HepG2 (cell line): ENCODE data around the gene SRBD1. TPM values are rescaled to one million over a fixed set of nuclear protein-coding genes. Genes with fewer than 3 reads are reported as not detected.

Experiments used
- ATAC-seq: fragments of 200-7000 bp; cut with Tn5 transposase; 3 replicates; pipeline ENCODE4 v1.9.1; 2020; ENCODE audit warnings: mild to moderate bottlenecking, moderate library complexity
- BruUV-seq: library from RNA; stranded (reverse); fragments of 400-500 nt; replicated peaks from 2 replicates; lab custom pipeline; 2021; lab: Mats Ljungman, UMichigan
- CTCF ChIA-PET: fragments of 300-600 bp; formaldehyde crosslinking; extraction: SDS; loops from one replicate; lab custom pipeline; 2021; ENCODE audit warnings: low total read pairs, inconsistent platforms, low intra/inter-chr PET ratio; lab: Yijun Ruan, JAX
- POLR2A ChIA-PET: fragments of 350-600 bp; sonication (Branson Sonifier 250); formaldehyde crosslinking; loops from one replicate; lab custom pipeline; 2020; ENCODE audit warnings: antibody characterized with exemption, inconsistent platforms; lab: Yijun Ruan, JAX
- DNase-seq: peaks from one replicate; pipeline ENCODE4 v3.0.0-alpha.2; 2015; ENCODE audit warnings: low spot score
- FAIRE-seq: peaks from 3 replicates; lab custom pipeline; 2011; peaks lifted over from hg19 to GRCh38; lab: Jason Lieb, UNC
- H2AFZ ChIP-seq: one replicate; pipeline ENCODE4 v1.6.1; 2011; ENCODE audit warnings: low read length, inconsistent platforms
- H3K27ac ChIP-seq: fragments of 300-600 bp; 3 replicates; pipeline ENCODE4 v1.8.0; 2011; ENCODE audit warnings: mixed run types, mild to moderate bottlenecking, mixed read lengths, low read length, inconsistent platforms; ENCODE audit not compliant: insufficient read depth; ENCODE audit errors: extremely low read length
- H3K27me3 ChIP-seq, 2 experiments: fragments of 200-600 bp in 1 of 2; 2 replicates in 1 of 2; 3 replicates in 1 of 2; pipeline versions ENCODE4 v1.6.0 to v1.8.0; 2011; ENCODE audit warnings: low read length in 2 of 2, mild to moderate bottlenecking in 2 of 2, moderate library complexity in 2 of 2, inconsistent platforms in 1 of 2; ENCODE audit not compliant: insufficient read depth in 2 of 2, control insufficient read depth in 1 of 2
- H3K36me3 ChIP-seq, 2 experiments: fragments of 200-600 bp in 1 of 2; replicated peaks in 1 of 2; 2 replicates in 1 of 2; 3 replicates in 1 of 2; pipeline versions ENCODE4 v1.5.1 to v1.8.0; 2011; ENCODE audit warnings: low read length in 2 of 2, inconsistent platforms in 1 of 2; ENCODE audit not compliant: insufficient read depth in 2 of 2, control insufficient read depth in 1 of 2
- H3K4me1 ChIP-seq: 2 replicates; pipeline ENCODE4 v1.5.1; 2012; ENCODE audit warnings: low read length, inconsistent platforms; ENCODE audit not compliant: insufficient read depth
- H3K4me2 ChIP-seq: 2 replicates; pipeline ENCODE4 v1.6.0; 2011; ENCODE audit warnings: low read depth, low read length, inconsistent platforms
- H3K4me3 ChIP-seq, 3 experiments: fragments of 200-600 bp in 1 of 3; sonication (generic), shearing (Covaris generic) in 1 of 3; replicated peaks in 1 of 3; 2 replicates each; pipeline ENCODE4 v1.5.1; 2011 to 2016; ENCODE audit warnings: low read length in 3 of 3, inconsistent platforms in 2 of 3, low read depth in 2 of 3, mild to moderate bottlenecking in 2 of 3, control low read depth in 1 of 3, mixed read lengths in 1 of 3; ENCODE audit not compliant: insufficient read depth in 1 of 3
- H3K79me2 ChIP-seq: one replicate; pipeline ENCODE4 v1.6.1; 2011; ENCODE audit warnings: low read length, inconsistent platforms; ENCODE audit not compliant: insufficient read depth
- H3K9ac ChIP-seq: 2 replicates; pipeline ENCODE4 v1.6.0; 2011; ENCODE audit warnings: mild to moderate bottlenecking, low read depth, low read length, inconsistent platforms; ENCODE audit not compliant: insufficient read depth
- H3K9me3 ChIP-seq: 2 replicates; pipeline ENCODE4 v1.5.1; 2012; ENCODE audit warnings: mild to moderate bottlenecking, low read length
- H4K20me1 ChIP-seq: 2 replicates; pipeline ENCODE4 v1.6.0; 2011; ENCODE audit warnings: inconsistent platforms, mild to moderate bottlenecking, low read length, moderate library complexity; ENCODE audit not compliant: insufficient read depth
- FOXA3 ChIP-seq: IDR thresholded peaks from 2 replicates; pipeline ENCODE4 v1.6.1; 2016; ENCODE audit warnings: missing genetic modification reagents, missing compliant biosample characterization
- MAFF ChIP-seq: IDR thresholded peaks from 2 replicates; pipeline ENCODE4 v1.6.1; 2011; ENCODE audit warnings: low read depth, low read length, improper control_type of control experiment
- MAFK ChIP-seq, 2 experiments: IDR thresholded peaks in 1 of 2; conservative IDR thresholded peaks in 1 of 2; 2 replicates each; pipeline ENCODE4 v1.6.1; 2011; ENCODE audit warnings: improper control_type of control experiment in 2 of 2, low read length in 2 of 2
- NFIB ChIP-seq: sonication (generic); formaldehyde crosslinking; IDR thresholded peaks from 2 replicates; pipeline ENCODE4 v1.9.0; 2021; ENCODE audit warnings: missing genetic modification reagents, mild to moderate bottlenecking, borderline replicate concordance
- PHF21A ChIP-seq: sonication (generic); formaldehyde crosslinking; IDR thresholded peaks from 2 replicates; pipeline ENCODE4 v1.5.0; 2020; ENCODE audit warnings: mild to moderate bottlenecking, missing genetic modification reagents
- RFX1 ChIP-seq: fragments of 450-650 bp; IDR thresholded peaks from 2 replicates; pipeline ENCODE4 v1.6.1; 2017
- SNRNP70 ChIP-seq: fragments of 200-400 bp; formaldehyde crosslinking; IDR thresholded peaks from 2 replicates; pipeline ENCODE4 v1.6.1; 2017; ENCODE audit warnings: mild to moderate bottlenecking, low read depth, low read length, moderate library complexity
- SP4 ChIP-seq: sonication (generic); formaldehyde crosslinking; IDR thresholded peaks from 2 replicates; pipeline ENCODE4 v1.8.1; 2023; ENCODE audit warnings: mild to moderate bottlenecking, missing genetic modification reagents
- ZMAT3 ChIP-seq: sonication (generic); formaldehyde crosslinking; conservative IDR thresholded peaks from 2 replicates; pipeline ENCODE4 v1.7.0; 2021; ENCODE audit warnings: missing genetic modification reagents
- ZNF276 ChIP-seq: sonication (generic); formaldehyde crosslinking; IDR thresholded peaks from 2 replicates; pipeline ENCODE4 v1.4.0; 2020; ENCODE audit warnings: mild to moderate bottlenecking, low read depth, missing genetic modification reagents
- ZNF34 ChIP-seq: sonication (generic); formaldehyde crosslinking; IDR thresholded peaks from 2 replicates; pipeline ENCODE4 v1.4.0; 2020; ENCODE audit warnings: mild to moderate bottlenecking, missing genetic modification reagents, borderline replicate concordance
- ZNF367 ChIP-seq: sonication (generic); formaldehyde crosslinking; IDR thresholded peaks from 2 replicates; pipeline ENCODE4 v1.4.0; 2020; ENCODE audit warnings: missing genetic modification reagents, borderline replicate concordance
- ZNF382 ChIP-seq: sonication (generic); formaldehyde crosslinking; IDR thresholded peaks from 2 replicates; pipeline ENCODE4 v1.5.0; 2020; ENCODE audit warnings: missing genetic modification reagents, mild to moderate bottlenecking, borderline replicate concordance
- ZNF550 ChIP-seq: sonication (generic); formaldehyde crosslinking; IDR thresholded peaks from 2 replicates; pipeline ENCODE4 v1.4.0; 2020; ENCODE audit warnings: mild to moderate bottlenecking, missing genetic modification reagents, borderline replicate concordance
- WGBS: methylation state at CpG from one replicate; pipeline ENCODE4 v1.1.6; 2017; ENCODE audit warnings: low lambda C conversion rate; 5-methylcytosine and 5-hydroxymethylcytosine counted together
- in situ Hi-C: cut with HindIII; loops from 2 replicates; pipeline ENCODE4 v1.10.0; 2017; ENCODE audit warnings: low pct_unique_long_range_greater_than_20kb; ENCODE audit not compliant: extremely low pct_ligation_motif_present
- intact Hi-C: fragments of 100-400 bp; cut with micrococcal nuclease; formaldehyde crosslinking; loops from one replicate; pipeline ENCODE4 v1.10.0; 2022; ENCODE audit not compliant: unreplicated experiment
- polyA plus RNA-seq, 8 experiments: library from polyadenylated mRNA; depleted of rRNA in 3 of 8; stranded (reverse) in 7 of 8; unstranded in 1 of 8; fragments of >200 nt; fragmentation: Illumina TruSeq in 4 of 8; extraction: Trizol in 4 of 8; gene quantifications; 2 replicates each; pipeline versions ENCODE4 v1.2.1 to v1.2.3, GENCODE V29; 2011 to 2016; ENCODE audit warnings: low read depth in 4 of 8, missing spikeins in 1 of 8, mixed read lengths in 1 of 8; ENCODE audit not compliant: insufficient read depth in 1 of 8
- total RNA-seq, 5 experiments: library from RNA; depleted of rRNA; stranded (reverse); fragments of >200 nt; fragmentation: Illumina TruSeq; extraction: Trizol; gene quantifications; 2 replicates each; pipeline ENCODE4 v1.2.3, GENCODE V29; 2016; ENCODE audit warnings: low read depth in 1 of 5
- TF ChIP-seq, protein P1 (sequence below): sonication (generic); formaldehyde crosslinking; IDR thresholded peaks from 2 replicates; pipeline ENCODE4 v1.5.0; 2020; ENCODE audit warnings: missing genetic modification reagents
- TF ChIP-seq, protein P2 (sequence below): IDR thresholded peaks from 2 replicates; pipeline ENCODE4 v1.6.1; 2016; ENCODE audit warnings: missing compliant biosample characterization, missing genetic modification reagents, borderline replicate concordance
- TF ChIP-seq, protein P3 (sequence below): IDR thresholded peaks from 2 replicates; pipeline ENCODE4 v1.6.1; 2016; ENCODE audit warnings: missing compliant biosample characterization, missing genetic modification reagents, borderline replicate concordance
- TF ChIP-seq, protein P4 (sequence below): sonication (generic); formaldehyde crosslinking; IDR thresholded peaks from 2 replicates; pipeline ENCODE4 v1.5.1; 2020; ENCODE audit warnings: mild to moderate bottlenecking, missing genetic modification reagents, moderate library complexity

The SRBD1 gene
- total and polyA plus RNA-seq, 2 of the 13 experiments (the other 11 are each of a cell fraction or from before 2014, with no cell fraction given), result 3.2 to 23.9 TPM

DNA sequence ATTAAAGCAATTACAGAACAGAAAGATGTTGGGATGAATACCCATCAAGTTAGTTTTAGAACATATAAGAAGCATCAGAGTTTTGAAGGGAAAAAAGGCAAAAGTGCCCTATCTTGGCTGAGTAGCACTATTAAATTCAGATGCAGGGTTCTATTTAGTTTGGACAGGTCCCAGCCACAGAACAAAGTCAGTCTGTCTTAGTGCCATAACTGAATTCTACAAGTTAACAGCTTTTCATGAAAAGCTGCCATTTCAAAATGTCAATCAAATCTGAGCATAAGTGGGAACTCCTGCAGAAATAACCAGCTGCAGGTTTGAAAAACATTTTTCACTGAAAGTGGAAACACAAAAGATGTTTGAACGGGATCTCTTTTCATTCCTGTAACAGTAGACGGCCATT, 160.4 kb downstream of the SRBD1 start (continued):
- TF ChIP-seq ZNF550 (CRISPR knock-in tag), result no peak
- TF ChIP-seq ZNF367 (CRISPR knock-in tag), result no peak
- TF ChIP-seq, protein P1, sequence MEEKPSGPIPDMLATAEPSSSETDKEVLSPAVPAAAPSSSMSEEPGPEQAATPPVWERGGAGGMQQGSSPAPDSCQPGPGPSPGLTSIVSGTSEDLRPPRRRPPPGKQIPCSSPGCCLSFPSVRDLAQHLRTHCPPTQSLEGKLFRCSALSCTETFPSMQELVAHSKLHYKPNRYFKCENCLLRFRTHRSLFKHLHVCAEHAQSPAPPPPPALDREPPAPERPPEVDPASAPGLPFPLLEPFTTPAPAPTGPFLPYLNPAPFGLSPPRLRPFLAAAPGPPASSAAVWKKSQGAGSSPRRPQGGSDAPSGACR (CRISPR knock-in tag), result no peak
- no peak for TF ChIP-seq ZNF276 (CRISPR knock-in tag)
- TF ChIP-seq, protein P2, sequence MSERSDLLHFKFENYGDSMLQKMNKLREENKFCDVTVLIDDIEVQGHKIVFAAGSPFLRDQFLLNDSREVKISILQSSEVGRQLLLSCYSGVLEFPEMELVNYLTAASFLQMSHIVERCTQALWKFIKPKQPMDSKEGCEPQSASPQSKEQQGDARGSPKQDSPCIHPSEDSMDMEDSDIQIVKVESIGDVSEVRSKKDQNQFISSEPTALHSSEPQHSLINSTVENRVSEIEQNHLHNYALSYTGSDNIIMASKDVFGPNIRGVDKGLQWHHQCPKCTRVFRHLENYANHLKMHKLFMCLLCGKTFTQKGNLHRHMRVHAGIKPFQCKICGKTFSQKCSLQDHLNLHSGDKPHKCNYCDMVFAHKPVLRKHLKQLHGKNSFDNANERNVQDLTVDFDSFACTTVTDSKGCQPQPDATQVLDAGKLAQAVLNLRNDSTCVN (CRISPR knock-in tag), result no peak
- TF ChIP-seq ZNF382 (CRISPR knock-in tag), result no peak
- no peak for TF ChIP-seq ZNF34 (CRISPR knock-in tag)
- TF ChIP-seq NFIB (CRISPR knock-in tag), result no peak
- no peak for TF ChIP-seq SP4 (CRISPR knock-in tag)
- TF ChIP-seq, all 625 proteins: peak for 0

- no peaks in the 10 kb centered on the region for H3K9me3 ChIP-seq
- BruUV-seq, result no TSS peak
- POLR2A ChIA-PET, result no interaction called here
- H3K4me1 ChIP-seq, result no peaks in the 10 kb centered on the region
- H3K27me3 ChIP-seq, result no peaks in the 10 kb centered on the region
- H3K36me3 ChIP-seq, result no peaks in the 10 kb centered on the region; a peak in 1 of 5 replicates
- TF ChIP-seq PHF21A (CRISPR knock-in tag), result no peak
- TF ChIP-seq, protein P3, sequence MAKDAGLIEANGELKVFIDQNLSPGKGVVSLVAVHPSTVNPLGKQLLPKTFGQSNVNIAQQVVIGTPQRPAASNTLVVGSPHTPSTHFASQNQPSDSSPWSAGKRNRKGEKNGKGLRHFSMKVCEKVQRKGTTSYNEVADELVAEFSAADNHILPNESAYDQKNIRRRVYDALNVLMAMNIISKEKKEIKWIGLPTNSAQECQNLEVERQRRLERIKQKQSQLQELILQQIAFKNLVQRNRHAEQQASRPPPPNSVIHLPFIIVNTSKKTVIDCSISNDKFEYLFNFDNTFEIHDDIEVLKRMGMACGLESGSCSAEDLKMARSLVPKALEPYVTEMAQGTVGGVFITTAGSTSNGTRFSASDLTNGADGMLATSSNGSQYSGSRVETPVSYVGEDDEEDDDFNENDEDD (CRISPR knock-in tag), result no peak
- TF ChIP-seq MAFK (conservative IDR thresholded peaks at IDR 0.05 in 1 of 2, IDR thresholded peaks at IDR 0.05 in 1 of 2; ENCODE audit: low read length in 2 of 2), result peak; percentile 86 to 91
- no peak for TF ChIP-seq ZMAT3
- TF ChIP-seq RFX1, result no peak
- TF ChIP-seq, protein P4, sequence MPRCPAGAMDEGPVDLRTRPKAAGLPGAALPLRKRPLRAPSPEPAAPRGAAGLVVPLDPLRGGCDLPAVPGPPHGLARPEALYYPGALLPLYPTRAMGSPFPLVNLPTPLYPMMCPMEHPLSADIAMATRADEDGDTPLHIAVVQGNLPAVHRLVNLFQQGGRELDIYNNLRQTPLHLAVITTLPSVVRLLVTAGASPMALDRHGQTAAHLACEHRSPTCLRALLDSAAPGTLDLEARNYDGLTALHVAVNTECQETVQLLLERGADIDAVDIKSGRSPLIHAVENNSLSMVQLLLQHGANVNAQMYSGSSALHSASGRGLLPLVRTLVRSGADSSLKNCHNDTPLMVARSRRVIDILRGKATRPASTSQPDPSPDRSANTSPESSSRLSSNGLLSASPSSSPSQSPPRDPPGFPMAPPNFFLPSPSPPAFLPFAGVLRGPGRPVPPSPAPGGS, result no peak
- TF ChIP-seq FOXA3 (CRISPR knock-in tag), result no peak
- TF ChIP-seq SNRNP70, result no peak
- TF ChIP-seq MAFF, result peak; percentile 85
- TF ChIP-seq, all 625 proteins: peak for 2
- Histone ChIP-seq H3K4me3 (no peak overlapping the region), H3K79me2 (no peaks in the 10 kb centered on the region), H4K20me1 (no peaks in the 10 kb centered on the region), H3K4me2 (no peak overlapping the region), H2AFZ (no peak overlapping the region), H3K27ac (no peak overlapping the region), H3K9ac (no peak overlapping the region)
- 90% methylated on average over 3 of the region's 3 CpGs for WGBS
- intact Hi-C loops (no loop called here), in situ Hi-C loops (no loop called here)
- CTCF ChIA-PET, result no interaction called here
- DNase-seq (no peak), ATAC-seq (no peak), FAIRE-seq (no peak)
Measured at GRCh38 chr2:45448217-45448616, 162.8 kb downstream of the SRBD1 start.
